Bronchial epithelial cell (primary cell): ENCODE results near the gene KANK2. TPM values are rescaled to one million over a fixed set of nuclear protein-coding genes. Genes with fewer than 3 reads are reported as not detected.

ENCODE experiments used
- DNase-seq: peaks from one replicate; pipeline ENCODE4 v3.0.0-alpha.2; 2010; ENCODE audit warnings: low read depth
- FAIRE-seq: peaks from 2 replicates; lab custom pipeline; 2011; peaks lifted over from hg19 to GRCh38; lab: Jason Lieb, UNC
- H3K27me3 ChIP-seq: 2 replicates; pipeline ENCODE4 v1.5.1; 2011; ENCODE audit warnings: low read length; ENCODE audit not compliant: control insufficient read depth, insufficient read depth
- H3K36me3 ChIP-seq: 2 replicates; pipeline ENCODE4 v1.5.1; 2011; ENCODE audit warnings: low read length; ENCODE audit not compliant: control insufficient read depth, insufficient read depth
- H3K4me3 ChIP-seq: 2 replicates; pipeline ENCODE4 v1.5.1; 2011; ENCODE audit warnings: mild to moderate bottlenecking, low read depth, low read length, control low read depth
- CTCF ChIP-seq: IDR thresholded peaks from 2 replicates; pipeline ENCODE4 v1.5.1; 2011; ENCODE audit warnings: mild to moderate bottlenecking, moderate library complexity, low read length, control low read depth, inconsistent platforms; ENCODE audit not compliant: insufficient read depth, severe bottlenecking
- total RNA-seq: library from RNA; depleted of rRNA; stranded (reverse); fragments of >200 nt; gene quantifications from 2 replicates; pipeline ENCODE4 v1.2.1, GENCODE V29; 2014

Gene KANK2
- total RNA-seq, 1 donor from 2014 or later, result 10.8 TPM

DNA sequence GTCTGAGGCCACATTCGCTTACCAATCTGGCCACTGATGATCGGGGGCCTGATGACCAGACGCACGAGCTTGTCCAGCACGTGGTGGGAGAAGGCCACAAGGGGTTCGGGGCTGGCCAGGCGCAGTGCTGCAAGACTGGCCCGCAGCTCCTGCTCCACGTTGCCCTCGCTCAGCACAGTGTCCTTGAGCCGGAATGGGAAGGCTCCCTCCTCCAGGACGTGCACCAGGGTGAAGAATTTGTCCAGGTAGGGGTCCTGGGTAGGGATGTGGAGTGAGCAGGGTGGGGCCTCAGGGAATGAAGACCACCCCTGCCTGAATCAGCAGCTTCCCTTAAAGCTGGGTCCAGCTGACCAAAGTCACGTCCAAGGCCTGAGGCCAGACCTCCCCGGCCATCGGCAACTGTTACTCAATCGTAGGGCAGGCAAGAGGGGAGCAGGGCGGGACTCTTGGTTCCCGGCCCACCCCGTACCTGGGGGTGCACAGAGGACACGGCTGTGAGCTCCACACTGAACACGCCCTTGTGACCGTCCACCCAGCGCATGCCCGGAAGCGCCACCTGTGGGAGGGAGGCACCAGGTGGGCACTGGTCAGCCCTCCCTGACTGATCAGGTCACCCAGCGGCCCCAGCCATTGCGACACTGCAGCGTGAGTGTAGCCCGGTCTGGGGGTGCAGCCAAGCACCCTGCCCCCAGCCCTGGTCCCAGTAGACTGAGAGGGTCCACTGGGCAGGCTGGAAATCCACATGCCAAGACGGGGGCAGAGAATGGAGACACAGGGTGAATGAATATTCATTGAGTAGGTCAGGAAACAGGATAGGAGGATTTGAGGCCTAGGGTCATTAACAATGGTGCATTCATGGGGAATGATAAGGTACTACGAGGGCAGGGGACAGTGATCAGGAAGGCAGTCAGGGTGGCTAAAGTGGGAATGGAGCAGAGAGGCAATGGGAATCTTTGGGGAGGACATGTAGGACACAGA is 39.3 kb upstream of the KANK2 start:
- peaks cover 48% of the 10 kb centered on the region for H3K36me3 ChIP-seq
- H3K4me3 ChIP-seq, result no peak overlapping the region
- no peak for TF ChIP-seq CTCF
- no peaks in the 10 kb centered on the region for H3K27me3 ChIP-seq
- DNase-seq (no peak), FAIRE-seq (no peak)

DNA sequence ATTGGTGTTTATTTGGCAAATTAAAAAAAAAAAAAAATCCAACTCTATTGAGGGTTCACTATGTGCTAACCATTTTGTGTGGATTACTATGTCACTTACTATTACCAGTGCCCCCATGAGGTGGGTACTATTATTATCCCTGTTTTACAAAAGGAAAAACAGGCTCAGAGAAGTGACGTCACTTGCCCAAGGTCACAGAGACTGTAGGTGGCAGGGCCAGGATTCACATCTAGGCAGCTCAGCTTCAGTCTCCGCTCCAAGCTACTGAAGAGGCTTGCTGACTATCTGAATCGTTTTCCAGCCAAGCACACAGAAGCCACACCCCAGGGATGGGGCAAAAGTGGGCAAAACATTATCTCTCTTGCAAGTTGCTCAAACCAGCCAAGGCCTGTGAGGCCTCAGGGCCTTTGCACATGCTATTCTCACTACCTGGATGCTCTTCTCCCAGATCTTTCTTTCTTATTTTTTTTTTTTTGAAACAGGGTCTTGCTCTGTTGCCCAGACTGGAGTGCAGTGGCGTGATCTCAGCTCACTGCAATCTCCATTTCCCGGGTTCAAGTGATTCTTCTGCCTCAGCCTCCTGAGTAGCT is 37.2 kb upstream of the KANK2 start:
- FAIRE-seq, result no peak
- no peak for TF ChIP-seq CTCF
- H3K36me3 ChIP-seq, result peaks cover 40% of the 10 kb centered on the region
- DNase-seq, result no peak
- no peaks in the 10 kb centered on the region for H3K27me3 ChIP-seq
- H3K4me3 ChIP-seq, result no peak overlapping the region

GRCh38 chr19:11233073-11233472 is 35.7 kb upstream of the KANK2 start:
- no peak for TF ChIP-seq CTCF
- FAIRE-seq (no peak), DNase-seq (no peak)
- H3K36me3 ChIP-seq, result peaks cover 35% of the 10 kb centered on the region
- H3K27me3 ChIP-seq, result no peaks in the 10 kb centered on the region
- H3K4me3 ChIP-seq, result no peak overlapping the region

GRCh38 chr19:11232555-11232954 is 35.2 kb upstream of the KANK2 start:
- TF ChIP-seq CTCF, result no peak
- Histone ChIP-seq H3K27me3 (no peaks in the 10 kb centered on the region), H3K4me3 (no peak overlapping the region), H3K36me3 (peaks cover 31% of the 10 kb centered on the region)
- peak; percentile 18 for FAIRE-seq
- DNase-seq, result no peak

DNA sequence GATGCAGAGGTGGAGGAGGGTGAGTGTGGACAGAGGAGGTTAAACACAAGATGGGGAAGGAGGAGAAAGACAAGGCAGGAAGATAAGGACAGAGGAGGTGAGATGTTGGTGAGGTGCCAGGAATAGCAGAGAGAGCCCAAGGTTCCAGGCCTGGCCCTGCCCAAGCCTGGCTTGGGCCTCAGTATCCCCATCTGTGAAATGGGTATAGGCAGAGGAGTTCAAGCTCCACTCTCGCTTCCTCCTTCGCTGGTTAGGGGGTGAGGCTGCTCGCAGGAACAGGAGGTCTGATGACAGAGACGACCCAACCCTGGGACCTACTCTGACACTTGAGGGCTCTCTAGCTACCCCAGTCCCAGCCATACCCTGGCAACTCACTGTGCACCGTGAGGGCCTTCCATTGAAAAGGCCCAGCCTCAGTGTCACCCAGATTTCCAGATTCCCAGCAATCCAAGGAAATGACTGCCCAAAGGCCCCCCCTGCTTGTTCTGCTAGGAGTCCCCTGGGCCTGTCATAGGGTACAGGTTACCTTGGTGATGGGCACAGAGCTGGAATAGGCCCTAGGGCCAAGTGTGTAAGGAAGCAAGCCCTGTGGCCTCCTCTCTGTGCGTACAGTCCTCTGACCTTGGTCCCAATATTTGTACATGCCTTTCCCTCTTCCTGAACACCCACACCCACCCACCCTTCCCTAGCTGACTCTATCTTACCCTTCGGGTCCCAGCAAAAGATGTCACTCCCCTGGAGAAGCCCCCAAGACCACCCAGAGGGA is 33.5 kb upstream of the KANK2 start:
- H3K36me3 ChIP-seq, result peaks cover 30% of the 10 kb centered on the region
- H3K4me3 ChIP-seq, result no peak overlapping the region
- no peak for TF ChIP-seq CTCF
- no peaks in the 10 kb centered on the region for H3K27me3 ChIP-seq
- FAIRE-seq (no peak), DNase-seq (no peak)
